ENCODE data around the gene MYL5. TPM values are rescaled to one million over a fixed set of nuclear protein-coding genes. Genes with fewer than 3 reads are reported as not detected.

The MYL5 gene
- total and polyA plus RNA-seq, 2 of the 13 experiments (the other 11 are each of a cell fraction or from before 2014, with no cell fraction given), result 6.5 to 16.0 TPM

GRCh38 chr4:674172-675035 lies at the start of gene MYL5, which contains the start of gene ATP5ME (continued):
- TF ChIP-seq FOXP4 (CRISPR knock-in tag; IDR thresholded peaks at IDR 0.05), result no peak; the same call in 1 of the 2 replicates
- TF ChIP-seq PBX3 (CRISPR knock-in tag; IDR thresholded peaks at IDR 0.05; ENCODE audit: borderline replicate concordance), result no peak
- TF ChIP-seq BATF2 (CRISPR knock-in tag; IDR thresholded peaks at IDR 0.05), result 0 out of 2 replicates have a peak, but pooled peaks have one; percentile 17
- no peak for TF ChIP-seq ZNF33A (CRISPR knock-in tag; IDR thresholded peaks at IDR 0.05; ENCODE audit: borderline replicate concordance)
- no peak for TF ChIP-seq SNAI1 (CRISPR knock-in tag; IDR thresholded peaks at IDR 0.05; ENCODE audit: borderline replicate concordance)
- peak; percentile 67 for TF ChIP-seq STAG1 (CRISPR knock-in tag; IDR thresholded peaks at IDR 0.05)
- TF ChIP-seq SMAD9 (CRISPR knock-in tag; IDR thresholded peaks at IDR 0.05), result no peak; the same call in 1 of the 2 replicates
- peak; percentile 56; the same call in 1 of the 2 replicates for TF ChIP-seq NFE2L1 (CRISPR knock-in tag; IDR thresholded peaks at IDR 0.05; ENCODE audit: borderline replicate concordance)
- no peak; the same call in 1 of the 2 replicates for TF ChIP-seq MED1 (CRISPR knock-in tag; IDR thresholded peaks at IDR 0.05)
- TF ChIP-seq SNAPC2 (CRISPR knock-in tag; IDR thresholded peaks at IDR 0.05), result 0 out of 2 replicates have a peak, but pooled peaks have one; percentile 5
- TF ChIP-seq AFF4 (CRISPR knock-in tag; IDR thresholded peaks at IDR 0.05), result no peak
- TF ChIP-seq ZNF891 (CRISPR knock-in tag; IDR thresholded peaks at IDR 0.05), result peak; percentile 87
- TF ChIP-seq ZNF34 (CRISPR knock-in tag; IDR thresholded peaks at IDR 0.05; ENCODE audit: borderline replicate concordance), result no peak
- TF ChIP-seq ARNT2 (CRISPR knock-in tag; IDR thresholded peaks at IDR 0.05; ENCODE audit: low read depth), result peak; percentile 74
- no peak for TF ChIP-seq MED13 (CRISPR knock-in tag; IDR thresholded peaks at IDR 0.05)
- peak; percentile 90 for TF ChIP-seq FOXC1 (CRISPR knock-in tag; IDR thresholded peaks at IDR 0.05; ENCODE audit: borderline replicate concordance)
- 0 out of 2 replicates have a peak, but pooled peaks have one; percentile 66 for TF ChIP-seq ZNF512B (CRISPR knock-in tag; IDR thresholded peaks at IDR 0.05; ENCODE audit: borderline replicate concordance)
